ENCODE results near the gene KRTAP10-4. TPM values are rescaled to one million over a fixed set of nuclear protein-coding genes. Genes with fewer than 3 reads are reported as not detected.

Gene KRTAP10-4
- total and polyA plus RNA-seq, 12 donors, result not detected

- Histone ChIP-seq H3K4me3 (no peak overlapping the region), H3K4me1 (peaks cover 0 to 6% (median 0%) of the 10 kb centered on the region in 9 donors), H3K27me3 (peaks cover 0 to 35% (median 5%) of the 10 kb centered on the region in 7 donors), H3K36me3 (no peaks in the 10 kb centered on the region), H3K9me3 (peaks cover 0 to 30% (median 0%) of the 10 kb centered on the region in 11 donors), H3K27ac (no peak overlapping the region)
- intact Hi-C loops (cut with DNase I), result loop anchor here in 1 of 10 donors (10.0 kb wide), 1 partner anchor 129 kb away; no protein-coding TSS in a partner anchor
- TF ChIP-seq CTCF (IDR thresholded peaks at IDR 0.05), result no peak
- 62 to 79% methylated on average over 8 of the region's 8 CpGs for WGBS, 2 donors
- ATAC-seq (no peak), DNase-seq (no peak)
Measured at GRCh38 chr21:44615466-44615865, 41.9 kb downstream of the KRTAP10-4 start.

GRCh38 chr21:44615911-44616590 lies 42.5 kb downstream of the KRTAP10-4 start:
- Histone ChIP-seq H3K36me3 (no peaks in the 10 kb centered on the region), H3K4me3 (no peak overlapping the region), H3K27ac (no peak overlapping the region), H3K27me3 (peaks cover 0 to 35% (median 5%) of the 10 kb centered on the region in 7 donors), H3K4me1 (peaks cover 0 to 6% (median 0%) of the 10 kb centered on the region in 9 donors), H3K9me3 (peaks cover 0 to 30% (median 0%) of the 10 kb centered on the region in 11 donors)
- no peak for DNase-seq
- no peak for TF ChIP-seq CTCF (IDR thresholded peaks at IDR 0.05)
- intact Hi-C loops (cut with DNase I), result loop anchor here in 1 of 10 donors (10.0 kb wide), 1 partner anchor 129 kb away; no protein-coding TSS in a partner anchor
- 71 to 75% methylated on average over 17 of the region's 17 CpGs for WGBS, 2 donors
- no peak for ATAC-seq

GRCh38 chr21:44616591-44616926 lies 43.0 kb downstream of the KRTAP10-4 start:
- Histone ChIP-seq H3K9me3 (peaks cover 0 to 27% (median 0%) of the 10 kb centered on the region in 11 donors), H3K27me3 (peaks cover 0 to 35% (median 5%) of the 10 kb centered on the region in 7 donors), H3K4me1 (peaks cover 0 to 6% (median 0%) of the 10 kb centered on the region in 9 donors), H3K27ac (no peak overlapping the region), H3K4me3 (no peak overlapping the region), H3K36me3 (no peaks in the 10 kb centered on the region)
- ATAC-seq (no peak), DNase-seq (no peak)
- TF ChIP-seq CTCF (IDR thresholded peaks at IDR 0.05), result no peak
- WGBS, 2 donors, result 79 to 83% methylated on average over 16 of the region's 16 CpGs
- intact Hi-C loops (cut with DNase I), result loop anchor here in 1 of 10 donors (10.0 kb wide), 1 partner anchor 128 kb away; no protein-coding TSS in a partner anchor

GRCh38 chr21:44617071-44617501 lies 43.6 kb downstream of the KRTAP10-4 start:
- Histone ChIP-seq H3K4me3 (no peak overlapping the region), H3K9me3 (peaks cover 0 to 22% (median 0%) of the 10 kb centered on the region in 11 donors), H3K4me1 (peaks cover 0 to 6% (median 0%) of the 10 kb centered on the region in 9 donors), H3K27me3 (peaks cover 0 to 35% (median 5%) of the 10 kb centered on the region in 7 donors), H3K36me3 (no peaks in the 10 kb centered on the region), H3K27ac (no peak overlapping the region)
- no peak for TF ChIP-seq CTCF (IDR thresholded peaks at IDR 0.05)
- 52 to 54% methylated on average over 8 of the region's 8 CpGs for WGBS, 2 donors
- intact Hi-C loops (cut with DNase I), result loop anchor here in 1 of 10 donors (10.0 kb wide), 1 partner anchor 128 kb away; no protein-coding TSS in a partner anchor
- DNase-seq (no peak), ATAC-seq (no peak)

Data from heart right ventricle (tissue), 16 donors.